Measurements from ENCODE around the gene HELZ2. TPM values are rescaled to one million over a fixed set of nuclear protein-coding genes. Genes with fewer than 3 reads are reported as not detected.
"Not testable (repeated sequence)": the region's sequence is repeated elsewhere in the genome, so short reads cannot be mapped to it uniquely, and the experiment has no call there.

The HELZ2 gene
- total RNA-seq, 2 experiments from 2014 or later, result 99.1 to 102 TPM

GRCh38 chr20:63559485-63560332 is 14.3 kb downstream of the HELZ2 start:
- H3K9me3 Mint-ChIP-seq (ENCODE audit: insufficient read depth); POLR2A ChIA-PET; CTCF ChIA-PET; H3K27me3 Mint-ChIP-seq (ENCODE audit: low read depth); DNase-seq; H3K4me3 Mint-ChIP-seq; H3K4me1 Mint-ChIP-seq (ENCODE audit: low read depth); H3K27ac Mint-ChIP-seq: not testable (repeated sequence)
- ATAC-seq, result peak; percentile 24
- H3K36me3 Mint-ChIP-seq (ENCODE audit: low read depth), result peaks cover 34% of the 10 kb centered on the region

- Mint-ChIP-seq H3K27ac (no peak overlapping the region), H3K4me3 (no peak overlapping the region), H3K27me3 (ENCODE audit: low read depth) (no peaks in the 10 kb centered on the region), H3K9me3 (ENCODE audit: insufficient read depth) (no peaks in the 10 kb centered on the region), H3K4me1 (ENCODE audit: low read depth) (peaks cover 6% of the 10 kb centered on the region), H3K36me3 (ENCODE audit: low read depth) (peaks cover 30% of the 10 kb centered on the region)
- ChIA-PET POLR2A (no interaction called here), CTCF (no interaction called here)
- DNase-seq (no peak), ATAC-seq (no peak)
Measured at GRCh38 chr20:63558804-63559484, 15.1 kb downstream of the HELZ2 start.

GRCh38 chr20:63557481-63557891 is 16.6 kb downstream of the HELZ2 start:
- Mint-ChIP-seq H3K9me3 (ENCODE audit: insufficient read depth) (no peaks in the 10 kb centered on the region), H3K4me1 (ENCODE audit: low read depth) (peaks cover 15% of the 10 kb centered on the region), H3K4me3 (no peak overlapping the region), H3K36me3 (ENCODE audit: low read depth) (peaks cover 28% of the 10 kb centered on the region), H3K27me3 (ENCODE audit: low read depth) (no peaks in the 10 kb centered on the region), H3K27ac (no peak overlapping the region)
- no peak for DNase-seq
- ChIA-PET POLR2A (interaction anchor here (1.6 kb wide), 1 partner anchor 16 kb away, joined by 4 read pairs; no protein-coding TSS in a partner anchor), CTCF (no interaction called here)
- no peak for ATAC-seq

- no peak overlapping the region for H3K4me3 Mint-ChIP-seq
- no peak for ATAC-seq
- CTCF ChIA-PET, result no interaction called here
- DNase-seq, result no peak
- H3K9me3 Mint-ChIP-seq (ENCODE audit: insufficient read depth), result no peaks in the 10 kb centered on the region
- POLR2A ChIA-PET, result interaction anchor here (1.6 kb wide), 1 partner anchor 16 kb away, joined by 4 read pairs; no protein-coding TSS in a partner anchor
- H3K27ac Mint-ChIP-seq, result no peak overlapping the region
- peaks cover 20% of the 10 kb centered on the region for H3K4me1 Mint-ChIP-seq (ENCODE audit: low read depth)
- H3K36me3 Mint-ChIP-seq (ENCODE audit: low read depth), result peaks cover 27% of the 10 kb centered on the region
- no peaks in the 10 kb centered on the region for H3K27me3 Mint-ChIP-seq (ENCODE audit: low read depth)
Measured at GRCh38 chr20:63556873-63557478, 17.1 kb downstream of the HELZ2 start.

DNA sequence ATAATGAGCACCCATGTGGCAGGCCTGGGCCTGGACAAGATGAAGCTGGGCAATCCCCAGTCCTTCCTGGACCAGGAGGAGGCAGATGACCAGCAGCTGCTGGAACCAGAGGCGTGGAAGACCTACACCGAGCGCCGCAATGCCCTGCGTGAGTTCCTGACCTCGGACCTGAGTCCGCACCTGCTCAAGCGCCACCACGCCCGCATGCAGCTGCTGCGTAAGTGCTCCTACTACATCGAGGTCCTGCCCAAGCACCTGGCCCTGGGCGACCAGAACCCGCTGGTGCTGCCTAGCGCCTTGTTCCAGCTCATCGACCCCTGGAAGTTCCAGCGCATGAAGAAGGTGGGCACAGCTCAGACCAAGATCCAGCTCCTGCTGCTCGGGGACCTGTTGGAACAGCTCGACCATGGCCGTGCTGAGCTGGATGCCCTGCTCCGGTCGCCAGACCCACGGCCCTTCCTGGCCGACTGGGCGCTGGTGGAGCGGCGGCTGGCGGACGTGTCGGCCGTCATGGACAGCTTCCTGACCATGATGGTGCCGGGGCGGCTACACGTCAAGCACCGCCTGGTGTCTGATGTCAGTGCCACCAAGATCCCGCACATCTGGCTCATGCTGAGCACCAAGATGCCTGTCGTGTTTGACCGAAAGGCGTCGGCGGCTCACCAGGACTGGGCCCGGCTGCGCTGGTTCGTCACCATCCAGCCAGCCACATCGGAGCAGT is 18.2 kb downstream of the HELZ2 start:
- DNase-seq (no peak), ATAC-seq (no peak)
- Mint-ChIP-seq H3K9me3 (ENCODE audit: insufficient read depth) (no peaks in the 10 kb centered on the region), H3K4me3 (no peak overlapping the region), H3K36me3 (ENCODE audit: low read depth) (peaks cover 19% of the 10 kb centered on the region), H3K4me1 (ENCODE audit: low read depth) (peaks cover 22% of the 10 kb centered on the region), H3K27ac (no peak overlapping the region), H3K27me3 (ENCODE audit: low read depth) (peaks cover 5% of the 10 kb centered on the region)
- CTCF ChIA-PET, result interaction anchor here (1.8 kb wide), 1 partner anchor 86 kb away, joined by 5 read pairs; no protein-coding TSS in a partner anchor
- POLR2A ChIA-PET, result interaction anchor here (0.7 to 1.3 kb wide), 2 partner anchors 12 kb away, joined by 3 to 8 read pairs; no protein-coding TSS in a partner anchor

- Mint-ChIP-seq H3K4me1 (ENCODE audit: low read depth) (peaks cover 22% of the 10 kb centered on the region), H3K9me3 (ENCODE audit: insufficient read depth) (no peaks in the 10 kb centered on the region), H3K4me3 (no peak overlapping the region), H3K36me3 (ENCODE audit: low read depth) (peaks cover 10% of the 10 kb centered on the region), H3K27ac (no peak overlapping the region), H3K27me3 (ENCODE audit: low read depth) (peaks cover 8% of the 10 kb centered on the region)
- CTCF ChIA-PET, result interaction anchor here (1.1 to 1.8 kb wide), 2 partner anchors 87 to 231 kb away, joined by 3 to 5 read pairs; no protein-coding TSS in a partner anchor
- ATAC-seq (no peak), DNase-seq (no peak)
- POLR2A ChIA-PET, result interaction anchor here (0.9 to 1.3 kb wide), 2 partner anchors 13 to 19 kb away, joined by 3 to 8 read pairs; partner anchors contain the start of gene HELZ2
Measured at GRCh38 chr20:63554361-63555278, 19.4 kb downstream of the HELZ2 start.

GRCh38 chr20:63553933-63554290 is 20.1 kb downstream of the HELZ2 start, which contains the start of gene FNDC11:
Gene FNDC11 (plus strand): TSS chr20:63554159. CDS start chr20:63555664, 1,505 bp downstream.
- peaks cover 14% of the 10 kb centered on the region for H3K27me3 Mint-ChIP-seq (ENCODE audit: low read depth)
- H3K4me1 Mint-ChIP-seq (ENCODE audit: low read depth), result peaks cover 21% of the 10 kb centered on the region
- DNase-seq, result peak; percentile 44
- H3K4me3 Mint-ChIP-seq, result peak within 1 kb of the TSS; percentile 63
- peaks cover 7% of the 10 kb centered on the region for H3K36me3 Mint-ChIP-seq (ENCODE audit: low read depth)
- H3K9me3 Mint-ChIP-seq (ENCODE audit: insufficient read depth), result no peaks in the 10 kb centered on the region
- CTCF ChIA-PET, result no interaction called here
- peak; percentile 10 for ATAC-seq
- POLR2A ChIA-PET, result interaction anchor here (0.9 kb wide), 1 partner anchor 20 kb away, joined by 3 read pairs; the partner anchor contains the start of gene HELZ2
- peak within 1 kb of the TSS; percentile 91 for H3K27ac Mint-ChIP-seq

GRCh38 chr20:63553251-63553932 is 20.6 kb downstream of the HELZ2 start:
- ChIA-PET POLR2A (interaction anchor here (0.9 to 1.6 kb wide), 6 partner anchors 14 to 88 kb away, joined by 3 to 9 read pairs (median 3); partner anchors contain the start of gene HELZ2), CTCF (interaction anchor here (1.2 to 2.0 kb wide), 5 partner anchors 14 to 526 kb away, joined by 3 to 17 read pairs (median 5); partner anchors contain the start of genes OPRL1, PTK6 and RGS19)
- ATAC-seq, result peak; percentile 71
- Mint-ChIP-seq H3K36me3 (ENCODE audit: low read depth) (peaks cover 3% of the 10 kb centered on the region), H3K27me3 (ENCODE audit: low read depth) (peaks cover 16% of the 10 kb centered on the region), H3K27ac (peak overlapping the region; percentile 91), H3K9me3 (ENCODE audit: insufficient read depth) (no peaks in the 10 kb centered on the region), H3K4me3 (peak overlapping the region; percentile 63), H3K4me1 (ENCODE audit: low read depth) (peaks cover 21% of the 10 kb centered on the region)
- peak; percentile 90 for DNase-seq

DNA sequence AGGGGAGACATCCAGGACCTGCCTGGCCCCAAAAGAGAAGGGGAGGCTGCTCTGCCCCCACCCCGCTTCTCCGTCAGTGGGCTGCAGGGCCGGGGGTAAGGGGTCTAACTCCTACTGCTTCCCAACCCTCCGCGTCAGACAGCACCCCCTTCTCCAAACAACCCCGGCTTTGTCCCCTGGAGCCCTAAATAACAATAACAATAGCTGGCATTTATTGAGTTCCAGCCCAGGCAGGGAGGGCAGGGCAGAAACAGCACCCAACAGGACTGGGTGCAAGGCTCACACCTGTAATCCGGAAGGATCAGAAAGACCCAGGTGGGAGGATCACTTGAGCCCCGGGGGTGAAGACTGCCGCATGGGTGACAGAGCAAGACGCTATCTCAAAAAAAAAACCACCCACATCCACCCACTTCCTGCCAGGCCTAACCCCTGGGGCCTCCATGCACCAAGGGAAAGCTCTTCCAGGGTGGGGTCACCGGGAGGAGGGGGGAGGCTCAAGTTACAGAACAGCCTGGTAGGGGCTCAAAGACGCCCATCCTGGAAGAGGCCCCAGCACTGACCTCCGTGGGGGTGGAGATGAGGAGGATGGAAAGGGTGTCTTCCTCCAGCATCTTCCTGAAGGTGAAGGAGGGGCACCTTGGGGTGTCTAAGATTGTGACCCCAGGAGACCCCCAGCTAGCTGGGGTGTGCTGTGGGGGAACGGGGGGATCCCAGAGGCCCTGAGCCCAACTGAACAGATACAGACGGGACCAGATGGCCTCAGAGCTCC is 21.4 kb downstream of the HELZ2 start:
- ATAC-seq (peak; percentile 66), DNase-seq (peak; percentile 78)
- H3K27me3 Mint-ChIP-seq (ENCODE audit: low read depth), result peaks cover 16% of the 10 kb centered on the region
- no peaks in the 10 kb centered on the region for H3K9me3 Mint-ChIP-seq (ENCODE audit: insufficient read depth)
- peaks cover 3% of the 10 kb centered on the region for H3K36me3 Mint-ChIP-seq (ENCODE audit: low read depth)
- H3K4me3 Mint-ChIP-seq, result peak overlapping the region; percentile 63
- H3K4me1 Mint-ChIP-seq (ENCODE audit: low read depth), result peaks cover 21% of the 10 kb centered on the region
- CTCF ChIA-PET, result interaction anchor here (1.2 to 2.0 kb wide), 5 partner anchors 13 to 526 kb away, joined by 3 to 17 read pairs (median 5); partner anchors contain the start of genes OPRL1, PTK6 and RGS19
- POLR2A ChIA-PET, result interaction anchor here (0.9 to 1.6 kb wide), 6 partner anchors 13 to 89 kb away, joined by 3 to 9 read pairs (median 3); partner anchors contain the start of gene HELZ2
- peak overlapping the region; percentile 91 for H3K27ac Mint-ChIP-seq
